Measurements from ENCODE around the gene IL20RA.
A peak's percentile ranks its signal among the peaks of the same experiment; 100 is the strongest.

DNA sequence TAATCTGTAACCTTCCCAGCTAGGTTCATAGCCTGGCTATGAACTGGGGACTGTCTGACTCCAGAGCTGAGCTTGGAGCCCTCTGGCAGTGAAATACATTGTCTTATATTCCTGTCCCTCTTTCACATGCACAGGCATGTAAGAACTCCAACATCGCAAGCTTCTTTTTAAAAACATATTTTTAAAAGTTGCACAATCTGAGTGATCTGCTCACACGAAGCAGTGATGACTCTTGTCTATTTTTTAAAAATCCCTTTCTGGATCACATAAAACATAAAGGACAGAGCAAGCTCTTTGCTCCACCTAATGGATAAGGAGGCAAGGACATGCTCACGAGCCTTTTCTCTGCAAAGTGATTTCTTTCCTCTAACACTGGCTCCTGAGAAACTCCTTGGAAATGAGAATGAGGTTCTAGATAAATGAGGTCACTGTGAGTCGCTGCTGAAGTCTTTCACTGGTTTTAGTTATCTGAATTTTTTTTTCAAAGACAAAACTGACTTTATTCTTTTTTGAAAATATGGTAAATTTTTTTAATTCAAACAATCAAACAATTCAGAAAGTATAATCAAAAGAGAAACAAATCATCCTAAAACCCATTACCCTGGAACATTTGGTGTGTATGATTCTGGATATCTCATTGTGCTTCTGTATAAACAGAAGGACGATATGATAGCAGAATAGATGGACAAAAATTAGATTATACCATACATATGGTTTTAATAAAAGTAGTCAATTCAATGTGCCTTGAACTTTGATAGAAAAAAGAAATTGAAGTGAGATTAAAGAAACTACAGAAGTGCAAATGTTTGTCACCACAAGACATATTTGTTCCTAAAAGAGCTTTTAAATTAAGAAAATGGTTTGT is 30.8 kb downstream of the IL20RA start:
- TF ChIP-seq, protein P1, sequence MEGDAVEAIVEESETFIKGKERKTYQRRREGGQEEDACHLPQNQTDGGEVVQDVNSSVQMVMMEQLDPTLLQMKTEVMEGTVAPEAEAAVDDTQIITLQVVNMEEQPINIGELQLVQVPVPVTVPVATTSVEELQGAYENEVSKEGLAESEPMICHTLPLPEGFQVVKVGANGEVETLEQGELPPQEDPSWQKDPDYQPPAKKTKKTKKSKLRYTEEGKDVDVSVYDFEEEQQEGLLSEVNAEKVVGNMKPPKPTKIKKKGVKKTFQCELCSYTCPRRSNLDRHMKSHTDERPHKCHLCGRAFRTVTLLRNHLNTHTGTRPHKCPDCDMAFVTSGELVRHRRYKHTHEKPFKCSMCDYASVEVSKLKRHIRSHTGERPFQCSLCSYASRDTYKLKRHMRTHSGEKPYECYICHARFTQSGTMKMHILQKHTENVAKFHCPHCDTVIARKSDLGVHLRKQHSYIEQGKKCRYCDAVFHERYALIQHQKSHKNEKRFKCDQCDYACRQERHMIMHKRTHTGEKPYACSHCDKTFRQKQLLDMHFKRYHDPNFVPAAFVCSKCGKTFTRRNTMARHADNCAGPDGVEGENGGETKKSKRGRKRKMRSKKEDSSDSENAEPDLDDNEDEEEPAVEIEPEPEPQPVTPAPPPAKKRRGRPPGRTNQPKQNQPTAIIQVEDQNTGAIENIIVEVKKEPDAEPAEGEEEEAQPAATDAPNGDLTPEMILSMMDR (IDR thresholded peaks at IDR 0.05) = peak in 4 of 6 experiments; percentile 14 to 67 (median 62)
- no peak for TF ChIP-seq POLR2A (IDR thresholded peaks at IDR 0.05)
